Activated CD8-positive, alpha-beta T cell treated with anti-CD3 and anti-CD28 coated beads for 36 hours (primary cell): ENCODE data around the gene NEXMIF. TPM values are rescaled to one million over a fixed set of nuclear protein-coding genes. Genes with fewer than 3 reads are reported as not detected.
"Not testable (repeated sequence)": the region's sequence is repeated elsewhere in the genome, so short reads cannot be mapped to it uniquely, and the experiment has no call there.

ENCODE experiments used
- ATAC-seq: fragments of 200-7000 bp; cut with Tn5 transposase; one replicate; pipeline ENCODE4 v1.10.0; 2021; ENCODE audit warnings: mild to moderate bottlenecking, moderate library complexity
- CTCF ChIA-PET: fragments of 350-600 bp; sonication (Branson Sonifier 250); formaldehyde crosslinking; loops from one replicate; lab custom pipeline; 2021; ENCODE audit warnings: antibody characterized with exemption; lab: Charles Lee
- POLR2A ChIA-PET: fragments of 350-600 bp; sonication (Branson Sonifier 250); formaldehyde crosslinking; loops from one replicate; lab custom pipeline; 2021; ENCODE audit warnings: antibody characterized with exemption; lab: Charles Lee
- DNase-seq: peaks from one replicate; pipeline ENCODE4 v3.0.0-alpha.2; 2020
- H3K27ac Mint-ChIP-seq: one replicate; pipeline ENCODE4 v1.8.0; 2021; ENCODE audit warnings: mild to moderate bottlenecking, mixed read lengths
- H3K27me3 Mint-ChIP-seq: one replicate; pipeline ENCODE4 v1.8.0; 2021; ENCODE audit warnings: mixed read lengths
- H3K36me3 Mint-ChIP-seq: one replicate; pipeline ENCODE4 v1.8.0; 2021; ENCODE audit warnings: low read depth, mixed read lengths
- H3K4me1 Mint-ChIP-seq: one replicate; pipeline ENCODE4 v1.8.0; 2021; ENCODE audit warnings: low read depth, mixed read lengths
- H3K4me3 Mint-ChIP-seq: one replicate; pipeline ENCODE4 v1.8.0; 2021; ENCODE audit warnings: mild to moderate bottlenecking, moderate library complexity, mixed read lengths
- H3K9me3 Mint-ChIP-seq: one replicate; pipeline ENCODE4 v1.8.0; 2021; ENCODE audit warnings: mixed read lengths
- CTCF ChIP-seq: fragments of 200-600 bp; IDR thresholded peaks from one replicate; pipeline ENCODE4 v1.8.0; 2022; ENCODE audit warnings: antibody characterized with exemption, mild to moderate bottlenecking
- intact Hi-C: fragments of 100-400 bp; cut with micrococcal nuclease; formaldehyde crosslinking; loops from one replicate; pipeline ENCODE4 v1.10.0; 2022
- total RNA-seq, 2 experiments: library from RNA; stranded (reverse); gene quantifications; one replicate each; pipeline ENCODE4 v1.2.3, GENCODE V29; 2021

Gene NEXMIF
- total RNA-seq, result under 1 TPM; 0.49 to 0.79 TPM

DNA sequence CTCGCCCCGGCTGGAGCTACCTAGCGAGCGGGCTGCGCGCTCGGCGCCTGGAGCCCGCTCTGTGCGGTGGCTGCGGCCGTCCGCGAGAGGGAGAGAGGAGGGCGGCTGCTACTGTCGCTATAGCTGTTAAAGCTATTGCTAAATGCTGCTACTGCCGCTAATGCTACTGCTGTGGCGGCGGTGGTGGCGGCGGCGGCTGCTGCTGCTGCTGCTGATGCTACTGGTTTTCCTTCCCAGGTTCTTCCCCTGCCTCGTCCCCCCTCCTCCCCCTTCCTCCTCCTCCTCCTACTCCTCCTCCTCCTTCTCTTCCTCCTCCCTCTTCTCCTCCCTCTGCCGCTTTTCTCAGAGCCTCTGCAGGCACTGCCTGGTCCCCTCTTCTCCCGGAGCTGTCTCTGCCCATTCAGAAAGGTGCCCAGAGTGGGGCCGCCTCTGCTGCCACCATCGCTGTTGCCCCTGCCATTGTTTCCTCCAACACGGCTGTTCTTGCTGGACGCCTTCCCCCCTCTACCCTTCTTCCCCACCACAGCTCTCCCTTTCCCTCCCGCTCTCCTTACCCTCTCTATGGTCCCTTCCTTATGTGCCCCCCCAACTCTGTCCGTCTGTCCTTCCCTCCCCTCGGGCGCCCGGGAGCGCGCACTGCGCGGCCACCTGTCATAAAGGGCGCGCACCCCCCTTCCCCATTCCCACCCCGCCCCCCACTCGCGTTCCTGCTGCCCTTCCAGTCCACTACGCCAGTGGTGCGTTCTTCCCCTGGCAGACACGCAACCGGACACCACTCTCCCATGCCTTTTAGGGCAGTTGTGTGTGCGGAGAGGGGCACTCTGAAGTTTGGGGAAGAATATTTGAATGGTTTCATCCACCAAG lies at the start of gene NEXMIF:
Gene NEXMIF, minus strand, starts transcription at position 228 of the 864 bp plus-strand sequence.
- Mint-ChIP-seq H3K4me3 (peak within 1 kb of the TSS; percentile 76), H3K9me3 (no peaks in the 10 kb centered on the region), H3K27me3 (peaks cover 26% of the 10 kb centered on the region), H3K4me1 (peaks cover 6% of the 10 kb centered on the region), H3K27ac (peak within 1 kb of the TSS; percentile 80), H3K36me3 (no peaks in the 10 kb centered on the region)
- POLR2A ChIA-PET, result interaction anchor here (1.4 kb wide), 1 partner anchor 9 kb away, joined by 3 read pairs; no protein-coding TSS in a partner anchor
- DNase-seq, result peak; percentile 35
- TF ChIP-seq CTCF, result no peak
- intact Hi-C loops, result no loop called here
- ATAC-seq, result peak; percentile 69
- CTCF ChIA-PET, result no interaction called here

- H3K4me1 Mint-ChIP-seq, POLR2A ChIA-PET, intact Hi-C loops, H3K27me3 Mint-ChIP-seq, H3K9me3 Mint-ChIP-seq, H3K4me3 Mint-ChIP-seq, H3K36me3 Mint-ChIP-seq, CTCF ChIA-PET, H3K27ac Mint-ChIP-seq, ATAC-seq, DNase-seq: not testable (repeated sequence)
These were observed 36.7 kb upstream of the NEXMIF start for GRCh38 chrX:74961962-74962361.

- Mint-ChIP-seq H3K4me3 (no peak overlapping the region), H3K9me3 (no peaks in the 10 kb centered on the region), H3K27me3 (no peaks in the 10 kb centered on the region), H3K36me3 (no peaks in the 10 kb centered on the region), H3K27ac (no peak overlapping the region), H3K4me1 (no peaks in the 10 kb centered on the region)
- DNase-seq (no peak), ATAC-seq (no peak)
- ChIA-PET POLR2A (interaction anchor here (0.6 kb wide), 1 partner anchor 83 kb away, joined by 3 read pairs; no protein-coding TSS in a partner anchor), CTCF (no interaction called here)
- intact Hi-C loops, result no loop called here
- TF ChIP-seq CTCF, result no peak
These were observed 24.5 kb upstream of the NEXMIF start for GRCh38 chrX:74949717-74950116.

DNA sequence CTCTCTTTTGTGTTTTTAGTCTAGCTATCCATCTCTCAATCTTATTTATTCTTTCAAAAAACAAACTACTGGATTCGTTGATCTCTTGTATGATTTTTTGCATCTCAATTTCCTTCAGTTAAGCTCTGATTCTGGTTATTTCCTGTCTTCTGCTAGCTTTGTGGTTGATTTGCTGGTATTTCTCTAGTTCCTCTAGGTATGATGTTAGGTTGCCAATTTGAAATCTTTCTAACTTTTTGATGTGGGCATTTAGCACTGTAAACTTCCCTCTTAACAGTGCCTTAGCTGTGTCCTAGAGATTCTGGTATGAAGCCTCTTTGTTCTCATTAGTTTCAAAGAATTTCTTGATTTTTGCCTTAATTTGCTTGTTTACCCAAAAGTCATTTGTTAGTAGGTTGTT lies 15.2 kb upstream of the NEXMIF start:
- no peak overlapping the region for H3K4me3 Mint-ChIP-seq
- H3K27me3 Mint-ChIP-seq, result peaks cover 2% of the 10 kb centered on the region
- no peaks in the 10 kb centered on the region for H3K36me3 Mint-ChIP-seq
- no peak for DNase-seq
- ChIA-PET CTCF (no interaction called here), POLR2A (no interaction called here)
- no peak overlapping the region for H3K27ac Mint-ChIP-seq
- peaks cover 8% of the 10 kb centered on the region for H3K4me1 Mint-ChIP-seq
- intact Hi-C loops, result no loop called here
- no peak for TF ChIP-seq CTCF
- ATAC-seq, result no peak
- H3K9me3 Mint-ChIP-seq, result no peaks in the 10 kb centered on the region

DNA sequence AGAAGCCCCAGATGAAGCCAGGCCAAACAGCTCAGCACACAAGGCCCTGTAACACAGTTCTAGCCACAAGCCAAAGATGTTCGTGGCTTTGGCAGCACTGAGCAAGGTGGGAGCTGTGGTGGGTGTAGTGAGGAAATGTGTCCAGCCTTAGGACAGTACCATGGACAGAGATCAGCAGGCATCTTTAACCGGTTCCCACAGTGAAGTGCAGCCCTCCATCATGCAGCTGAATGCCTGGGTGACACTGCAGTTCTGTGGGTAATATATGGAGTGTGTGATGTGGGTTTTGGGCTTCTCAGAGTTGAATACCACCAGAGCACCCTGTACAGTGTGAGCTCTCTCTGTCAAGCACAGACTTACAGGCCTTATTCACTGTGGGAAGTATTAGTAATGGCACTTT lies 6.0 kb upstream of the NEXMIF start:
- DNase-seq, result peak; percentile 1
- POLR2A ChIA-PET, result interaction anchor here (0.6 kb wide), 1 partner anchor 180 kb away, joined by 3 read pairs; no protein-coding TSS in a partner anchor
- H3K27me3 Mint-ChIP-seq, result peaks cover 4% of the 10 kb centered on the region
- no peaks in the 10 kb centered on the region for H3K36me3 Mint-ChIP-seq
- TF ChIP-seq CTCF, result no peak
- no peaks in the 10 kb centered on the region for H3K9me3 Mint-ChIP-seq
- intact Hi-C loops, result no loop called here
- no peak overlapping the region for H3K27ac Mint-ChIP-seq
- ATAC-seq, result no peak
- H3K4me3 Mint-ChIP-seq, result no peak overlapping the region
- CTCF ChIA-PET, result no interaction called here
- H3K4me1 Mint-ChIP-seq, result no peaks in the 10 kb centered on the region
